GM03348 (cell line): ENCODE measurements around the gene FUT8.
A peak's percentile ranks its signal among the peaks of the same experiment; 100 is the strongest.
"Not testable (repeated sequence)": the region's sequence is repeated elsewhere in the genome, so short reads cannot be mapped to it uniquely, and the experiment has no call there.

Experiments used
- DNase-seq: peaks from one replicate; pipeline ENCODE4 v3.0.0; 2012; ENCODE audit warnings: low spot score

FUT8 gene

DNA sequence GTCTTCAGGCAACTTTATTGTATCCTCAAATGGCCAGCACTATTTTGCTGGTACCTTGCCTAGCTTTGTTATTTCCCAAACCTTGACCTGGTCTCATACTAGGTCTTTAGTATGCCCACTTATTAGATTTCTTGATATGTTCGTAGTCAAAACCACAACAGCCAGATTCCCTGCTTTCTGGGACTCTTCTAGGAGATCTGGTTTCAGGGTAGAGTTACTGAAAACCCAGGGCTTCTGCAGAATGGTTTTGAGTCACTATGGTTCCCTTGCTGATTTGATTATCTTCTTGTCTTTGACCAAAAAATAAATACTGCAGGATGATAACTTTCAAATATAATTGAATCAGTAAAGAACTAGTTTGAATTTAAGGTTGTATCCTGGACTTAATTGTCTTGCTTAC lies 211.2 kb downstream of the FUT8 start:
- no peak for DNase-seq

DNA sequence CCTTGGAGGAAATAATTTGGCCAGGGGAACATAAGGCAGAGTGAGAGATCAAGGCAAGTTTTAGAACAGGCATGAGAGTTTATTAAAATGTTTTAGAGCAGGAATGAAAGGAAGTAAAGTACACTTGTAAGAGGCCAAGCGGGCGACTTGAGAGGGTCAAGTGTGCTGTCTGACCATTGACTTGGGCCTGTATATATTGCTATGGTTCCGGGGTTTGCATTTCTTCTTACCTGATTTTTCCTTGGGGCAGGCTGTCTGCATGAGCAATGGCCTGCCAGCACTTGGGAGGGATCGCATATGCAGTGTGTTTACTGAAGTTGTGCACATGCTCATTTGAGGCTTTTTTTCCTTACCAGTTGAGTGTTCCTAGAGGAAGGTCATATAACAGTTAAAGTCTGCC lies 214.8 kb downstream of the FUT8 start:
- no peak for DNase-seq

DNA sequence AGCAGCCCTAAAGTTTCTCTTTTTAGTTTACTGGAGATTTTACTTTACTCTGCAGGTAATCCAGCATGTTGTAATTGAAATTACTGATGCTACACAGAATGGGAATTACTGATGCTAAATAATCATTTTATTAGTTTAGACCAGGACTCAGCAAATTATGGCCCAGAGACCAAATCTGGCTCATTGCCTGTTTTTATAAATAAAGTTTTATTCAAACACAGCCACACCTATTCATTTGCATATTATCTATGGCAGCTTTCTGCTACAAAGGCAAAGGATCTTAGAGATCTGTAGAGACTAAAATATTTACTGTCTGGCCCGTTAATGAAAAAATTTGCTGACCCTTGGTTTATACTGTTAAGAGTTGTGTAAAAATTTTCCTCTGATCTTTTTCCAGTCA lies 216.1 kb downstream of the FUT8 start:
- no peak for DNase-seq

DNA sequence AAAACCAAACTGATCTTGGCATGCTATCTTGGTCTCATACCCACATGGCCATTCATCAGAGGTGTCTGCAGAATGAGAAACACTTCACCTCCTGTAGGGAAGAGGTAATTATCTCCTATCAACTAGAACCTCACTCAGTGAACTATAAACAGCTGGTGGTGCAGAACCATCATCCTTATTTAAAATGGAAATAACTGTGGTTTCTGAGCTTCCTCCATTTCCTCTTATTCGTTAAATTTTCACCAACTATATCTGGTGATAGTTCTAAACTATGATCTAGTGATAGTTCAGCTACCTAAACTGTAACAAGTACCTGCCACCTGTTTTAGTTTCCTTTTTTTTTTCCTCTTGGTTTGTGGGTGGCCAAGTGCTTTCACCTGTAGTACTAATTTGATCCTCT lies 218.5 kb downstream of the FUT8 start:
- DNase-seq = no peak

DNA sequence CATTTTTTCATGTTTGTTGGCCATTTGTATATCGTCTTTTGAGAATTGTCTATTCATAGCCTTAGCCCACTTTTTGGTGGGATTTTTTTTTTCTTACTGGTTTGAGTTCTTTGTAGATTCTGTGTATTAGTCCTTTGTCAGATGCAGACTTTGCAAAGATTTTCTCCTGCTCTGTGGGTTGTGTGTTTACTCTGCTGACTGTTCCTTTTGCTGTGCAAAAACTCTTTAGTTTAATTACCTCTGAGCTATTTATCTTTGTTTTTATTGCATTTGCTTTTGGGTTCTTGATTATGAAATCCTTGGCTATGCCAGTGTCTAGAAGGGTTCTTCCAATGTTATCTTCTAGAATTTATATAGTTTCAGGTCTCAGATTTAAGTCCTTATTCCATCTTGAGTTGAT lies 220.0 kb downstream of the FUT8 start:
- DNase-seq = no peak

DNA sequence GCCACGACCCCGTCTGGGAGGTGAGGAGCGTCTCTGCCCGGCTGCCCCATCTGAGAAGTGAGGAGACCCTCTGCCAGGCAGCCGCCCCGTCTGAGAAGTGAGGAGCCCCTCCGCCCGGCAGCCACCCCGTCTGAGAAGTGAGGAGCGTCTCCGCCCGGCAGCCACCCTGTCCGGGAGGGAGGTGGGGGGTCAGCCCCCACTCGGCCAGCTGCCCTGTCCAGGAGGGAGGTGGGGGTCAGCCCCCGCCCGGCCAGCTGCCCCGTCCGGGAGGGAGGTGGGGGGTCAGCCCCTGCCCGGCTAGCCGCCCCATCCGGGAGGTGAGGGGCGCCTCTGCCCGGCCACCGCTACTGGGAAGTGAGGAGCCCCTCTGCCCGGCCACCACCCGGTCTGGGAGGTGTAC lies 221.1 kb downstream of the FUT8 start:
- not testable (repeated sequence) for DNase-seq

DNA sequence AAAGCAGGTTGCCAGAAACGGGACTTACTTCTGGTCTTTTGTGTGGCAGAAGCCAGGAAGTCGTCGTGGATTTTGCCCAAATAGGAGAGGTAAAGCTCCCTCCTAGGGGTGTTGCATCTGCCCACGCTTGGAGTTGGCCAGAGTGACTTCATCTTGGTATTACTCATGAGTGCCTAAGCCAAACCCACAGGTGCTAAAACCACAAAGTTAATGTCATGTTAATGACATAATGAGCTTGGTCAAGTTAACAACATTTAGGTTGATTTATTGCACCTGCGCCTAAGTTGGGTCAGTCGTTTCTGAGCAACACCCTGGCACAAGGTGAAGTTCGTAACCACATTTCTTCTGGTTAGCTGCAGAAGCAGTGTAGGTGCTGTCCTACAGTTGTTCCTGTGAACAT lies 225.2 kb downstream of the FUT8 start:
- DNase-seq = no peak

DNA sequence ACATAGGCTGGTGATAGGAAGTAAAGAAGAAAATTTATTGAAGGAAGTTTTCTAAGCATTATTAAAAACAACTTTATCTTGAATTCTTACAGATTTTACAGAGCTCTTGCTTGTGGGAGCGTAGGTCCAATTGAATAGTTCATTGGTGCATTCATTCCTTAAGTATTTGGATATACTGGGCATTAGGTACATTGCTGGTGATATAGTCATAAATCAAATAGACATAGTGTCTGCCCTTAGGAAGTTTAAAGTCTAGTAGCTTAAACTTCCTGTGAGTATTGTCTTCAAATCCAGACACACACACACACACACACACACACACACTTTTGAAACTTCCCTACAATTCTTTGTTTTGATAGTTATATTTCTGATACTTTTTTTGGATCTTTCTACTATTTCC lies 226.7 kb downstream of the FUT8 start:
- no peak for DNase-seq

DNA sequence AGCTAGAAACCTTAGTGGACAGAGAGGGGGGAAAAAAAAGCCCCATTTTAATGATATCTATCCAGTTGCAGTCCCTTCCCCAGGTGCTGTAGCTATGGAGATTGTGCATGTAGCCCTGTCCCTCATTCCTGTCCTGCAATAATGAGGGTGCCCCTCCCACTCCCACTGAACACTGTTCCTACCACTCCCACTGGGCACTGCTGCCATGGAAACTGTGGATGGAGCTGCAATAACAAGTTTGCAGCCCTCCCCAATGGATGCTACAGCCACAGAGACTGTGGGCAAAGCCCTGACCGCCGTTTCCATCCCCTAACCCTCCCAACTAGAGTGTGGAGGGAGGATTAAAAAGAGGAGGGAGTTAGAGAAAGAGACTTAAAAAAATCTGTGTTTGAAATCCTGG lies 238.3 kb downstream of the FUT8 start:
- no peak for DNase-seq

DNA sequence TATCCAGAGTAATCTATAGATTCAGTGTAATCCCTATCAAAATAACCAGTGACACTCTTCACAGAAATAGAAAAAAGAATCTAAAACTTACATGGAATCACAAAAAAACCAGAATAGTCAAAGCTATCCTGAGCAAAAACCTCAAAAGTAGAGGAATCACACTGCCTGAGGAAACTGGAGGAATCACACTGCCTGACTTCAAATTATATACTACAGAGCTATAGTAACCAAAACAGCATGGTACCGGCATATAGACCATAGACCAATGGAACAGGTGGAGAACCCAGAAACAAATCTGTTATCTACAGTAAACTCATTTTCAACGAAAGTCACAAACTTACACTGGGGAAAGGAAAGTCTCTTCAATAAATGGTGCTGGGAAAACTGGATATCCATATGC lies 244.0 kb downstream of the FUT8 start:
- DNase-seq = no peak

DNA sequence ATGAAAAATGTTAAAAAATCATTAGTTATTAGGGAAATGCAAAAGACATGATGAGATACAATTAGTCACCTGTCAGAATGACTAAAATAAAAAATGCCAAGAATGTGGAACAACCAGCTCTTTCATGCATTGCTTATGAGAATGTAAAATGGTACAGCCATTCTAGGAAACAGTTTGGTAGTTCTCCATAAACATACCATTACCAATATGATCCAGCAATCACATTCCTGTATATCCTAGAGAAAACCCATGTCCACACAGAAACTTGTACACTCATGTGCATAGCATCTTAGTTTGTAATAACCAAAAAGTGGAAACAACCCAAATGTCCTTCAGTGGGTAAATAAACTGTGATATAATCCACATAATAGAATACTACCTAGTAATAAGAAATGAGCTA lies 245.7 kb downstream of the FUT8 start:
- peak; percentile 12 for DNase-seq

DNA sequence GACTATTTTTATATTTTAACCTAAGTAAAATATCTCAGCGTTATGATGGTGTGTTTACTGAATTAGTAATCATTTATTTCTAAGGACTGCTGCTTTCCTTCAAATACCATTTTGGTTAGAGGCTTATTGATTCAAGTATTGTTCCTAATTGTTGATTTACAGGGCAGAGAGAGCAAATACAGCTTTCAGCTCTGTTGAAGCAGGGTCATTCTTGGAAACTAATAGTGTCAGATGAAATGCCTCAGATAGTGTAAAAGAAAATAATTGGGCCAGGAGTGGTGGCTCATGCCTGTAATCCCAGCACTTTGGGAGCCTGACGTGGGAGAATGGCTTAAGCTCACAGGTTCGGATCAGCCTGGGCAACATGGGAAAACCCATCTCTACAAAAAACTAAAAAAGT lies 249.3 kb downstream of the FUT8 start:
- no peak for DNase-seq

DNA sequence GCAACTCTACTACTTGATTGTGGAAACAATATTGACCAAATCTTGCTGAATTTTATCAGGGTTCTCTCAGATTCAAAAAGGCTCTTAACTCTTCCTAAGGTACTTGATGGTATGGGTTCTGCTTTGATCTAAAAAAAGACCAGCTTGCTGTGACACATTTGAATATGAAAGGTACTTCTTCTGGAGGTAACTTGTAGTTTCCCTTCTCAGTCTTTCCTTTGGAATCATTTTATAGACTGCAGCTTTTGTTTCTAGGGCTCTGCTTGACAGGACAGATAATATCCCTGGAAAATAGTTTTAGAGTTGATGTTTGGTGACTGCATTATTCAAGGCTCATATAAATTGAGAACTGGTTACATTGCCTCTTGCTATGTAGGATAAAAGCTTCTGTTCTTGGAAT lies 251.9 kb downstream of the FUT8 start:
- no peak for DNase-seq

DNA sequence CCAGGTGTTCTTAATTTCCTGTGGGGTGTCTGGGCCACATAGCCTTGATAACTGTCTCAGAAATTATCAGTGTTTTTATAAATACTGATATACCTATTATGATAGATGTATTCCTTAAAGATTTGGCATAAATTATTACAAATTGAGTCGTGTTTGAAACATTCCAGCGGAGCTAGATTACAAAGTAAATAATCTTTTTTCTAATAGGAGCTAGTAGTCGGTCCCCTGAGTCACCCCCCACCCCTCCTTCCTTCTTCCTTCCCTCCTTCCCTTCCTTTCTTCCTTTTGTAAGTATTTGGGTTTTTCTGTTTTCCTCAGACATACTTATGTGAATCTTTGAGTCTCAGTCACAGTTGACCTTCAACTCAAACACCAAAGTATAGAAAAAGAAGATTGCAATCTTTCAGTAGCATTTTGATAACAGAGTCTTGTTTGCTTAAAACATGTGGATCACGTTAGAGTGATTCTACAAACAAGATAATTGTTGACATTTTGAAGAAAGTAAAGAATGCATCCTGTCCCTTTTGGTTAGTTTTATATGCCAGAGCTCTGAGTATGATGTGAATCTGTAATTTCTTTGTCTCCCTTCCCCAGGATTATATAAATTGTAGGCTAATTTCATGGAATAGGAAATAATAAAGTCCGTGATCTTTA lies 264.0 kb downstream of the FUT8 start:
- no peak for DNase-seq

DNA sequence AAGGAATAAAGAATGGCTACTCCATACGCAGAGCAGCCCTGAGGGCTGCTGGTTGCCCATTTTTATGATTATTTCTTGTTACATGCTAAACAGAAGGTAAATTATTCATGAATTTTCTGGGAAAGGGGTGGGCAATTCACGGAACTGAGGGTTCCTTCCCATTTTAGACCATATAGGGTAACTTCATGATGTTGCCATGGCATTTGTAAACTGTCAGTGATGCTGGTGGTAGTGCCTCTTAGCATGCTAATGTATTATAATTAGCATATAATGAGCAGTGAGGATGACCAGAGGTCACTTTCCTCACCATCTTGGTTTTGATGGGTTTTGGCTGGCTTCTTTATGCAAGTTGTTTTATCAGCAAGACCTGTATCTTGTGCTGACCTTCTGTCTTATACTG lies 273.0 kb downstream of the FUT8 start:
- DNase-seq = no peak

DNA sequence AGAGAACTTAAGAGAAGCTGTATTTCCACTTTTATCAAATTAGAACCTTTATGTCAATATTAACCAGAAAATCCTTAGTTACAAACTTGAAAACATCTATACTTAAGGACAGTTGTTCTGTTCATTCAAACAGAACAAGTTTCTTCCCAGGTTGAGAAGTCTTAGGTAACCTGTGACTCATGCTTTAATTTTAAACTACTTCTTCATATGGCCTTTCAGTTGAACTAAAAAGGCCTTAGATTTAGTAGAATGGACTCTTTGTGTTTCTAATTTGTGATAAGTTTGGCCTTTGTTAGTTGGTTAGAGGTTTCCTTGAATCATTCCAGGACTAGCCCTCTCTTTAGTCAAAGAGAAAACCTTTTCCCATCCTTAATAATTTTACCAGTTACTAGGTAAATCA lies 274.2 kb downstream of the FUT8 start:
- DNase-seq = no peak

DNA sequence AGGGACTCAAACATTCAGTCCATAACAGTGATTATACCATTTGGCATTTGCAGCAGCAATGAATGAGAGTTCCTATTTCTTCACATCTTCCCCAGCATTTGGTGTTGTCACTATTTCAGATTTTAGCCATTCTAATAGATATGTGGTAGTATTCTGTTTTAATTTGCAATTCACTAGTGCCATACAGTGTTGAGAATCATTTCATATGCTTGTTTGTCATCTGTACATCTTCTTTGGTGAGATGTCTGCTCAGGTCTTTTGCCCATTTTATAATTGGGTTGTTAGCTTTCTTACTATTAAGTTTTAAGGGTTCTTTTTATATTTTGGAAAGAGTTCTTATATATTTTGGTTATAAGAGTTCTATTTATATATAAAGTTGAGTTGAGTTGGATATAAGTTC lies 276.5 kb downstream of the FUT8 start:
- no peak for DNase-seq

DNA sequence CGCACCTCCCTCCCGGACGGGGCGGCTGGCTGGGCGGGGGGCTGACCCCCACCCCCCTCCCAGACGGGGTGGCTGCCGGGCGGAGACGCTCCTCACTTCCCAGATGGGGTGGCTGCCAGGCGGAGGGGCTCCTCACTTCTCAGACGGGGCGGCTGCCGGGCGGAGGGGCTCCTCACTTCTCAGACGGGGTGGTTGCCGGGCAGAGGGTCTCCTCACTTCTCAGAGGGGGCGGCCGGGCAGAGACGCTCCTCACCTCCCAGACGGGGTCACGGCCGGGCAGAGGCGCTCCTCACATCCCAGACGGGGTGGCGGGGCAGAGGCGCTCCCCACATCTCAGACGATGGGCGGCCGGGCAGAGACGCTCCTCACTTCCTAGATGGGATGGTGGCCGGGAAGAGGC lies 280.0 kb downstream of the FUT8 start:
- DNase-seq = not testable (repeated sequence)

DNA sequence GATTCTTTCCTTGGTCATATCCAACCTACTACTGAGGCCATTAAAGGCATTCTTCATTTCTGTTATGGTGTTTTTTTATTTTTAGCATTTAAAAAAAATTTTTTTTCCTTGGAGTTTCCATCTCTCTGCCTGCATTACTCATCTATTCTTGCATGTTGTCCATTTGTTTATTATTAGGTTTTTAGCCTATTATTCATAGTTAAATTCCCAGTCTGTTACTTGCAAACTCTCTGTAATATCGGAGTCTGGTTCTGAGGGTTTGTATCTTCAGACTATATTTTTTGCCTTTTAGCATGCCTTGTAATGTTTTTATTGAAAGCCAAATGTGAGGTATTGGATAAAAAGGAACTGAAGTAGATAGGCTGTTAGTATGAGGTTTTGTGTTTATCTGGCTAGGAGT lies 284.3 kb downstream of the FUT8 start:
- DNase-seq = peak; percentile 35

DNA sequence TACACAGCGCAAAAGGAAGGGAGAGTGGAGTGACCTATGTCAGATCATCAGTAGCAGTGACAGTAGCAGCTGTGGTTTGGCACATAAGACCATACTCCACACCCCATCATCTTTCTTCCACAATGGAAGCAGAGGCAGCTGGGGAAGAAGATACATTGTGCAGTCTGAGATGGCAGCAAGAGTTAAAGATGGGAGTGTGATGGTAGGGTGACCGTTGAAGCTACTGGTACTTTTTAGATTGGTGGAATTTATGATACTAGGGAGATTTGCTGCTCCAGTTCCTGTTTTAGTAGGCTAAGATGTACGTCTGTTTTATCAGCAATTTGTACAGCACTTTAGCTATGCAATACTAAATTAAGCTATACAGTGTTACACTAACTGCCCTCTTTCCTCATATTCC lies 291.0 kb downstream of the FUT8 start:
- no peak for DNase-seq

DNA sequence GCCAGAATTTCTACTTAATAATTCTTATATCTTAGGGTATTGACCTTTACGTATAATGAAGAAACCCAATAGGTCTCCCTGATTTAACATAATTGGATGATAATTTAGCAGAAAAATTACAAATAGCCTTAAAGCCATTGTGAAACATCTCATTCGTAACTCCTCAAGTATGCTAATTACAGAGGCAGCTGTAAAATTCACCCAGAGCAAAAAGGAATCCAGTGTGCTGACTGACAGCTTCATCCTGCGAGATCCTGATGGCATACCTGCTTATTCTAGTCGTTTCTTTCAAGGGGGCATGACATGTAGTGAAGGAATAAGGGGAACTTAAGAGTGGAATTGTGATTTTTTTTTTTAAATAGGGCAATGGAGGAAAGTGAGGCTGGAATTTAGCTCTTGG lies 291.5 kb downstream of the FUT8 start:
- DNase-seq = peak; percentile 35

DNA sequence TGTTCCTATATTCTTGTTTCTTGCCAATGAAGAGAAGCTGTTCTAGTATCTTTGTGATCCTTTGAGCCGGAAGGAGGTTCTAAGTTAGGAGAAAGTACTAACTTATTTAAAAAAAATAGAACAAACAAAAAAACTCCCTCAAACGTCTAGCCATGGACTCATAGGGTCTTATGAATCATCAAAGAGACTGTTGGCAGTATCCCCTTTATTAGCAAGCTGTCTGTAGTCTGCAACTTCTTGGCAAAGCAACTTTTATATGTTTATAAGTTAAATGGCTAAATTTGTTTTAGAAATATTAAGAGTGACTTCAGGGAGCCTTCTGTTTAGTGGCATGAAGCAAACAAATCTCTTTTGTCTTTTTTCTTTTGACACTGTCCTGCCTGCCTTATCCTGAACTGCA lies 291.9 kb downstream of the FUT8 start:
- DNase-seq = peak; percentile 44

DNA sequence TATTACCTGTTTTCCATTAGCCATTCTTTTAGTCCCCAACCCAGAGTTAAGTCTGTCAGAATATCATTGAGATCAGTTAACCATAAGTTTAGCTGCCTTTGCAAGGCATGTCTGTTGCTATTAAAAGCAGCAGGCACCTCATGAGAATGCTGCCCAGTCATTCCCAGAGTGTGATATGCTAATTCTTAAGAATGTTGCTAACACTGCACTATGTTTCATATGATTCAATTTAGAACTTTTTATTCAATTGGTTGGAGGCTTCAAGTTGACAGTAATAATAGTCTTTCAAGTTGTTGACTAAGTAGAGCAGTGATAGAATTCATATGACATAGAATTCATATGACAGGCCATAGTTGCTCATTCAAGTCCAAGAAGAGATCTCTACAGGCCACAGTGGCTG lies 292.3 kb downstream of the FUT8 start:
- DNase-seq = peak; percentile 10

DNA sequence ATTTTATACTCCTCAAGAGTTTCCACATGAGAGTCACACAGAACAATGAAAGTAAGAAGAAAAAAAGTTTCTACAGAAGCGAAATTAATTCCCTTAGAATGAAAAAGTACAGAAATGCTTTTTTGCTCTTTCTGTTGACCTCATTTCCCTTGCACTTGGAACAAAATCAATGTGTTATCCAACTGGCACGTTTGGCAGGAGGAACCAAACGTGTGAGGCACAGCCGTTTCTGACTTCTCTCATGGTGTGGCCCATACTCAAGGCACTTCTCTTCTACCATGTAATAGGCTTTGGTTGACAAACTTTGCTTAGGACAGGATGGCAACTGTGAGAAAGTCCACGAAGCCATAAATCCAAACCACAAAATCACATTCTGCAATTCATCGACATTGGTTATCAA lies 297.0 kb downstream of the FUT8 start:
- DNase-seq = no peak

DNA sequence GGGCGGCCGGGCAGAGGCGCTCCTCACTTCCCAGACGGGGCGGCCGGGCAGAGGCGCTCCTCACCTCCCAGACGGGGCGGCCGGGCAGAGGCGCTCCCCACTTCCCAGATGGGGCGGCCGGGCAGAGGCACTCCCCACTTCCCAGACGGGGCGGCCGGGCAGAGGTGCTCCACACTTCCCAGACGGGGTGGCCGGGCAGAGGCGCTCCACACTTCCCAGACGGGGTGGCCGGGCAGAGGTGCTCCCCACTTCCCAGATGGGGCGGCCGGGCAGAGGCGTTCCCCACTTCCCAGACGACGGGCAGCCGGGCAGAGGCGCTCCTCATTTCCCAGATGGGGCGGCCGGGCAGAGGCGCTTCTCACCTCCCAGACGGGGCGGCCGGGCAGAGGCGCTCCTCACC lies 304.3 kb downstream of the FUT8 start:
- not testable (repeated sequence) for DNase-seq
